T-helper 2 cell treated with Interferon-gamma antibody and Interleukin-4, amounts not matched to agents 100 ng/mL and 5 ng/mL, for 36 hours (primary cell): ENCODE measurements around the gene KIF26A. TPM values are rescaled to one million over a fixed set of nuclear protein-coding genes. Genes with fewer than 3 reads are reported as not detected.
"Not testable (repeated sequence)": the region's sequence is repeated elsewhere in the genome, so short reads cannot be mapped to it uniquely, and the experiment has no call there.

Source experiments
- intact Hi-C: fragments of 100-400 bp; cut with micrococcal nuclease; formaldehyde crosslinking; loops from one replicate; pipeline ENCODE4 v1.15.1; 2023
- total RNA-seq: library from RNA; stranded (reverse); gene quantifications from 2 replicates; pipeline ENCODE4 v1.2.3, GENCODE V29; 2022

KIF26A gene
- total RNA-seq, 1 donor from 2014 or later = 0.45 TPM

DNA sequence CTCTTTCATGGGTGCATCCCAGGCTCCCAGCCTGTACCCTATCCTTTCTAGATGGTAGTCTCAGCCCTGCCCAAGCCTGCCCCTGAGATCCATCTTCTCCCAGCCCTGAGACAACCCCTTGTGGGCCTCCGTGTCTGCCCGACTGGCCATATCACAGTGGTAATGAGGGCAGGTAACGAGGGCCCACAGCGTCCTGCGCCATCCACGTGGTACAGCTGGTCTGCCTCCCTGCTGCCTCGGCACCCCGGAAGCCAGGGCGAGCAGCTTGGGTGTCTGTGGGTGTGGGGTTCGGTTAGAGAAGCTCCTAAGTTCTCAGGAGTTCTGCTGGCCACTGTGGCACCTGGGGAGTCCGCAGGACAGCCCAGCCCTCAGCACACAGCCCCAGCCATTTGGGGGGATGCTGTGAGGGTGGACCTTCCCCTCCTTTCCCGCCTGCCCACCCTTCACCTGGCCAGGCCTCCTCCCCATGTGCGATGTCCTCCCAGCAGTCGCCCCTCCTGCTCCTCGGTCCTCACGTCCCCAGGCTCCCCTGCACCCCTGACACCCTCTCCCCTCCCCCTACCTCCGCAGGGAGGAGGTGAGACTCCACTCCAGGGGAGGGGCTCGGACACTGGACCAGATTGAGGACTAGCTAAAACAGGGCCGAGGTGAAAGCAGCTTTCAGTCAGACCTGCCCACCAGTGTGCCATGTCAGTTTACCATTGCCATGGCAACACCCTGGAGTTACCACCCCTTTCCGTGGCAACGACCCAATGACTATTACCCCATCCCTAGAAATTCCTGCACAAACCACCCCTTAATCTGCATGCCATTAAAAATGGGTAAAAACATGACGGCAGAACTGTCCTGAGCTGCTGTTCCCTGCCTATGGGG, 69.0 kb downstream of the KIF26A start:
- intact Hi-C loops = no loop called here

DNA sequence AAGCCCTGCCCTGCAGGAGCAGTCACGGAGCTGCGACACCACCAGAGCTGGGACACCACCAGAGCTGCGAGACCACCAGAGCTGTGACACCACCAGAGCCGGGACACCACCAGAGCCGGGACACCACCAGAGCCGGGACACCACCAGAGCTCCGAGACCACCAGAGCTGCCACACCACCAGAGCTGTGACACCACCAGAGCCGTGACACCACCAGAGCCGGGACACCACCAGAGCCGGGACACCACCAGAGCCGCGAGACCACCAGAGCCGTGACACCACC, 69.6 kb downstream of the KIF26A start:
- intact Hi-C loops = not testable (repeated sequence)

DNA sequence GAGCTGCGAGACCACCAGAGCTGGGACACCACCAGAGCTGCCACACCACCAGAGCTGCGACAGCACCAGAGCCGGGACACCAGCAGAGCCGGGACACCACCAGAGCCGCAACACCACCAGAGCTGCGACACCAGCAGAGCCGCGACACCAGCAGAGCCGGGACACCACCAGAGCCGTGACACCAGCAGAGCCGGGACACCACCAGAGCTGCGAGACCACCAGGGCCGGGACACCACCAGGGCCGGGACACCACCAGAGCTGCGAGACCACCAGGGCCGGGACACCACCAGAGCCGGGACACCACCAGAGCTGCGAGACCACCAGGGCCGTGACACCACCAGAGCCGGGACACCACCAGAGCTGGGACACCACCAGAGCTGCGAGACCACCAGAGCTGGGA, 69.9 kb downstream of the KIF26A start:
- intact Hi-C loops = not testable (repeated sequence)

DNA sequence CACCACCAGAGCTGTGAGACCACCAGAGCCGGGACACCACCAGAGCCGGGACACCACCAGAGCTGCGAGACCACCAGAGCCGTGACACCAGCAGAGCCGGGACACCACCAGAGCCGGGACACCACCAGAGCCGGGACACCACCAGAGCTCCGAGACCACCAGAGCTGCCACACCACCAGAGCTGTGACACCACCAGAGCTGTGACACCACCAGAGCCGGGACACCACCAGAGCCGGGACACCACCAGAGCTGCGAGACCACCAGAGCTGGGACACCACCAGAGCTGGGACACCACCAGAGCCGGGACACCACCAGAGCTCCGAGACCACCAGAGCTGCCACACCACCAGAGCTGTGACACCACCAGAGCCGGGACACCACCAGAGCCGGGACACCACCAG, 70.7 kb downstream of the KIF26A start:
- intact Hi-C loops = not testable (repeated sequence)

DNA sequence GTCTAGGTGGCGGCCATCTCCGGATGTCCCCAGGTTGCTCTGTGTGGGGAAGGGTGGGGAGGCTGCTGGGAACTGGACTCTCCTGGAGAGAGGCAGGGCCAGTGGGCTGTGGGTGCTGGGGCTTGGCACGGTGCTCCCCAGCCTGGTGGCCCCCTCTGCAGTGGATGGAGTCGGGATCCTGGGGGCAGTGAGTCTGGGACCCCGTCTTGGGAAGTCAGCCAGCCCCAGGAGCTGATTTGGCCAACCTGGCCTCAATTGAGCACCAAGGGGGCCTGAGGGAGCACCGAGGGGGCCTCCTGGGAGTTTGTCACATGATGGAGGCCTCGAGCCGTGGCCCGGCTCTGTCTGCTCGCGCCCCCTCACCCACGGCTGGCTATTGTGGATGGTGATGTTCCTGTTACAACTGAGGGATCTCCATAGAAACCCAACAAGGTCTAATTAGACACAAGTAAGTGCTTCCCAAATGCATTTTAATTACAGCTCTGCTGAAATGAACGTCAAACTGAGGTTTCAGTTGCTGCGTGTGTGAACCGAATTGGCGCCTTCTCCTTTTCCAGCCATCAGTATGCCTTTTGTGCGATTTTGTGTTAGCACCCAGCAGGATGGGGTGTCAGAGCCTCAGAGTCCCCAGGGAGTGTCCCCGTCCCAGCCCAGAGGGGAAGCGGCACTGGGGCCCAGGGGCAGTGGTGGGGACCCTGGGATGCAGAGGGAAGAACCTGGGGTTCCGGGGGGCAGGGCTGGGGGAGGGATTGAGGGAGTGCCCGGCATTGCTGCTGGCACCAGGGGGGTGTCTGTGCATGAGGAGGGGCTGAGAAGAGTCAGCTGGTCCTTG, 71.8 kb downstream of the KIF26A start:
- intact Hi-C loops = no loop called here

DNA sequence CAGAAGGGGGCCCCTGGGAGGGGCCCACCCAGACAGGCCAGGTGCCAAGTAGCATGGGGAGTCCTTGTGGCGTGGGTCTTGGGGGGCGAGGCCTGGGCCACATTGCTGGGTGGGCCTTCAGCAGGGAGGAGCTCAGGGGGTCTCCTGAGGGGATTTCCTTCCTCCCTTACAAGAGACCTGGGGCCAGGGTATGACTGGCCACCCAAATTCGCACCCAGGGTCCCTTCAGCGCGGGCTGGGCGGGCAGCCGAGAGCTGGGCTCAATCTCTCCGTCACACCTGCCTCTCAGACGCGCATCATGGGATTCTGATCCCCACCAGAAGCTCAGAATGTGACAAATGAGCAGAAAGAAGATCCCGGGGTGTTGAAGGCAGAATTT, 72.4 kb downstream of the KIF26A start:
- intact Hi-C loops = no loop called here

DNA sequence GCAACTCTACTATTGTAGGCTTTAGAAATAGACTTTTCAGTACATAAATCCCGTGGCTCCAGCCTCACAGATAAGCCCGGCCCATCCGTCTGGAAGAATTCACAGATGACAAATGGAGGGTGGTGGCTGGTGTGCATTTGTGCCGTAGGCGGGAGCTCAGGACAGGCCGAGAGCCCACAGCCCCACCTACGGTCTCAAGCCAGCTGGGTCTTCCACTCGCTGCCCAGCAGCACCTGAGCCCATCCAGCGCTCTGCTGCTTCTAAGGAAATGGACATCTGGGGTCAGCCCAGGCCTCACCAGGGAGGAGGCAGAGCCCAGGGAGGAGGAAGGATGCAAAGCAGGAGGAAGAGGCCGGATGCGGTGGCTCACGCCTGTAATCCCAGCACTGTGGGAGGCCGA, 72.8 kb downstream of the KIF26A start:
- intact Hi-C loops = no loop called here

DNA sequence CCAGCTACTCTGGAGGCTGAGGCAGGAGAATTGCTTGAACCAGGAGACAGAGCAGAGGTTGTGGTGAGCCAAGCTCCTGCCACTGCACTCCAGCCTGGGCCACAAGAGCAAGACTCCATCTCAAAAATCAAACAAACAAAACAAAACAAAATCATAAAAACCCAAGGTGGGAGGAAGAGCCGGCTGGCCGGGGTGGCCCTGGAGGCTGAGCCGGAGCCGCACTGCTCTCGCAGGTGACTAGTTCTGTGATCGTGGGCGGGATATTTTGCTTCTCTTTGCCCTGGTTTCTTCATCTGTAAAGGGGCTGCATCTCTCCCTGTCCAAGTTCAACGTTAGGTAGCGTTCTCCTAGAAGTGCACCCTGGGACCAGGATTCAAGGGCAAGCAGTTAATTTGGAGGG, 73.4 kb downstream of the KIF26A start:
- intact Hi-C loops = no loop called here

DNA sequence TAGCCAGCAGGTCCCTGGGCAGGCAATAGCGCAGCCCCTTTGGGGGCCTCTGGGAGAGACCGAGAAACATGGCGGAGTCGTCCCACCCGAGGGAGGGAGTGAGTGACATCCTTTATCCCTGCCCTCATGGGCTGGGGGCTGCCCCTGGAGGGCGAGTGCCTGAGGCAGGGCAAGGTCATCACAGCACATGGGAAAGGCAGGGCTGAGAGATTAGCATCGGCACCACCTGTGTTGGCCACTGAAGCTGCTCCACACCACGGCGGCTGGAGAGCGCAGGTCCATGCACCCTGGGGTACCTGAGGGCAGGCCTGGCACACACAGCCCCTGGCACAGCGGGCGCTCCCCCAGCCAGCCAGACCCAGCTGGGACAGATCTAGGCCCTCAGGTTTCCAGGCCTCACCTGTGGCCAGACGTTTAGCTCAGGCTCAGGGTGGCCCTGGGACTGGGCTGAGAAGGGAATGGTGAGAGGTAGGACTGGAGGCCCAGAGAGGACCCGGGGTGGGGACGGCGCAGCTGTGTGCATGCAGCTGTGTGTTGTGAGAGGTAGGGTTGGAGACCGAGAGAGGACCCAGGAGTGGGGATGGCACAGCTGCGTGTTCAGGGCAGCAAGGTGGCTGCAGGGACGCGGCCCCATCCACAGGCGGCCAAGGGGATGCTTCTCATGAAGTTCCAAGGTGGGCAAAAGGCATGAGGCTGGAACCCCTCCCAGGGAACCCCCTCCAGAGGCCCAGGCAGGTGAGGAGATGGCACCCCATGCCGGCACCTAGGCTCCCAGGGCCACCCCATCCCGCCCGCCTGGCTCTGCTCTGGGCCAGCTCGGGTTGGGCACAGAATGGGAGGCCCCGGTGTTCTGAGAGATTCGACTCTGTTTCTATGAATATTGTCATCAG, 74.1 kb downstream of the KIF26A start:
- intact Hi-C loops = no loop called here

DNA sequence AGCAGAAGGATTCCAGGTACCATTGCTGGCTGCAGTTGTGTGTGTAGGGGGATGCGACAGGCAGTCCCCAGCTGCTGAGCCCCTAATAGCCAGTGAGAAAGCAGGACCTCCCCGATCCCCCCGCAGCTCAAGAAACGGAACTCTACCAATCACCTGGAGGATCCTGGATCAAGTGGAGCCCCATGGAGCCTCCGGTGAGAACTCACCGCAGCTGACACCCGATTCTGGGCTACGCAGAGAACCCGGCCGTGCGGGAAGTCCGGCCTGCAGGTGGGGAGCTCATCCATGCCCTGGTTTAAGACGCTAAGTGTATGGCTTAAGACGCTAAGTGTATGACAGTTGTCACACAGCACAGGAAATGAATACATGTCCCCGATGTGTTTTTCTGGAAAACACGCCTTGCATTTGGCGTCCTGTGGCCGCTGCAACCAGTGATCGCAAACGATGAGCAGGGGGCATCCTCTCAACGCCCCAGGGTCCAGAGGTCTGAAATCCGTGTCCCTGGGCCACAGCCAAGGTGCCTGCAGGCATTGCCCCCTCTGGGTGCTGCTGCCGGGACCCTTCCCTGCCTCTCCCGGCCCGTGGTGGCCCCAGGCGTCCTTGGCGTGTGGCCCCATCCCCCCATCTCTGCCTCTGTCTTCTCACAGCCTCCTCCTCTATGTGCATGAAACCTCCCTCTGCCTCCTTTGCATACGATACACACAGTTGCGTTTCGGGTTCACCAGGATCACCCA, 75.1 kb downstream of the KIF26A start:
- intact Hi-C loops = no loop called here

DNA sequence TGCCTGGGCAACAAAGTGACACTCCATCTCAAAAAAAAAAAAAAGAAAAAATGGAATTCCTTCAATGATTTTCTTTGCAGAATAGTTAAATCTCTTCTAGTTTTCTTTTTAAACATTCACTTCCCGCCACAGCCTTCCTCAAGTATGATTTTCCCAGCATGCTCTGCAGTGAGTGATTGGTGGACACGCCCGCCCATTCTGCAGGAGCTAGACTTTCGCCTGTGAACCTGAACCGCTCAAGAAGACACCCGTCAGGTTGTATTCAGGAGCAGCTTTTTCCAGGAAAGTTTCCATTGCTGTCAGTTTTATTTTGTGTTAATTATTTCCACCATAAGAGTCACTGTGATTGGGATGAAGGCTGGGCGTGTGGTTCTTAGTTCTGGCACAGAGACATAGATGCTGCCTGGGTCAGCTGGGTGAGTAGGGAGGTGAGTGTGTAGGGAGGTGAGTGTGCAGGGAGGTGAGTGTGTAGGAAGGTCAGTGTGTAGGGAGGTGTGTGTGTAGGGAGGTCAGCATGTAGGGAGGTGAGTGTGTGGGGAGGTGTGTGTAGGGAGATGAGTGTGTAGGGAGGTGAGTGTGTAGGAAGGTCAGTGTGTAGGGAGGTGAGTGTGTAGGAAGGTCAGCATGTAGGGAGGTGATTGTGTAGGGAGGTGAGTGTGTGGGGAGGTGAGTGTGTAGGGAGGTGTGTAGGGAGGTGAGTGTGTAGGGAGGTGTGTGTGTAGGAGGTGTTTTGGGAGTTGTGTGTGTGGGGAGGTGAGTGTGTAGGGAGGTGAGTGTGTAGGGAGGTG, 76.2 kb downstream of the KIF26A start:
- intact Hi-C loops = no loop called here

DNA sequence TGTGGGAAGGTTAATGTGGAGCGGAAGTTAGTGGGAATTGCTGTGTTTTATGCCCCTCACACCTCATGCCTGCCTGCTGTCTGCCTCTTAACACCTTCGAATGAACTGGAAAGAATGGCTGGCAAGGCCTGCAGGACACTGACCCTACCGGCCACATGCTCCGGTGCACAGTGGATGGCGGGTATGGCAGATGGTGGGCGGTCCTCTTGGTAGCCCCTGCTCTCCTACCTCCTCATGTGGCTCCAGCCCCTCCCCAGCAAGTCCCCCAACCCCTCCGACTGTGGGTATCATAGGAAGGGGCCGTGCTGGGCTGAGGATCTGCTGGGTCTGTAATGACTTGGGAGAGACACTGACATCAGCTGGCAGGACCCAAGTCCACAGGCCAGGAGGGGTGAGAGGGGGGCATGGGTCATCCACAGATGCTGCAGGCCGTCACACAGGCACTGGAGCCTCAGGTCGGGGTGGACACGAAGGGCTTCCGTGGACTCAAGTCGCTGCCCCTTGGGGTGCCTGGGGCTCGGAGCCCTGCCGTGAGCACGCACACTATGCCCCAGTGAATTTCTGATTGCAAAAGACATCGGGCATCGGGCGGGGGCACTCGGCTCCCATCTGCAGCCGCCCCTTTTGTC, 77.4 kb downstream of the KIF26A start:
- intact Hi-C loops = no loop called here

DNA sequence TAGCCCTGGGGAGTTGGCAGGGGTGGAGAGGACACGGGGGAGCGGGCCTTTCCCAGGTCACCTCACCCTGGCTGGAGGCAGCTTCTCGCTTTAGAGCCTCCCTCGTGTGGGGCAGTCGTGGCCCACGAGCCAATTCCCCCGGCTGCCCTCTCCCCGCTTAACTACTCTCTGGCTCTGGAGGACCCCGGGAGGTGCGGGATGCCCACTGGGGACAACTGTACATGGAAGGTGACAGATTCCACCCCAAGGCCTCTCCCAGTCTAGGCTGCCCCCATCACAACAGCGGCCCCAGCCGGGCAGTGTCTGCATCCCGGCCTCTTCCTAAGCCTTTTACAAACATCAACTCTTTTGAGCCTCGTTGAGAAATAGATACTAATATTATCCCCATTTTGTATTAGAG, 78.1 kb downstream of the KIF26A start:
- intact Hi-C loops = no loop called here

DNA sequence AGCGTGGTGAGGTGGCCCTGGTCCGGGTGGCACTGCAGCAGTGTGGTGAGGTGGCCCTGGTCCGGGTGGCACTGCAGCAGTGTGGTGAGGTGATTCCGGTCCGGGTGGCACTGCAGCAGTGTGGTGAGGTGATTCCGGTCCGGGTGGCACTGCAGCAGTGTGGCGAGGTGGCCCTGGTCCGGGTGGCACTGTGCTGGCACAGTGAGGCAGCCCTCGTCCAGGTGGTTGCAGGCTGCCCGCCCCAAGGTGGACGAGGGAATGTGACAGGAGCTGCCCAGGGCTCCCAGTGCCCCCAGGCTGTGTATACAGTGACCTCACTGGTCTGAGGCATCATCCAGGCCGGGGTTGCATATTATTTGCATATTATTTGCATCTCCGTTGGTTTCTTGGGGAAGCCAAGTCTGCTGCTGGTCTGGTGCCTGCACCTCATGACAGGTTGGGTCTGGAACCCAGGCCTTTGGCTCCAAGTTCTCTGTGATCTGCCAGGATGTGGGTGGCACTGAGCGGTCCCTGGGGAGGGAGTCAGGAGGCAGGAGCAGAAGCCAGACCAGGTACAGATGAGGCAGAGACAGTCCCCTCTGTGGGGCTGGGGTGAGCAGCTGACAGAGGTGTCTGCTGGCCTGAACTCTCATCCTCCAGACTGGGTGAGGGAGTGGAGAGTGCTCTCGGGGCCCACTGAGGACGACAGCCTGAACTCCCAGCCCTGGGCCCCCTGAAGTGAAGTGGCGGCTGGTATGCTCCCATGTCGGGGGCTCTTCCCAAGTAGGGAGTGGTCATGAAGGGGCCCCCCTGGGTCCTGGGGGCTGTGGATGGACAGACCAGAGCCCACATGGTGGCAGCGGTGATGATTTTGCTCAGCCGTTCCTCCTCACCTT, 79.3 kb downstream of the KIF26A start:
- intact Hi-C loops = no loop called here

DNA sequence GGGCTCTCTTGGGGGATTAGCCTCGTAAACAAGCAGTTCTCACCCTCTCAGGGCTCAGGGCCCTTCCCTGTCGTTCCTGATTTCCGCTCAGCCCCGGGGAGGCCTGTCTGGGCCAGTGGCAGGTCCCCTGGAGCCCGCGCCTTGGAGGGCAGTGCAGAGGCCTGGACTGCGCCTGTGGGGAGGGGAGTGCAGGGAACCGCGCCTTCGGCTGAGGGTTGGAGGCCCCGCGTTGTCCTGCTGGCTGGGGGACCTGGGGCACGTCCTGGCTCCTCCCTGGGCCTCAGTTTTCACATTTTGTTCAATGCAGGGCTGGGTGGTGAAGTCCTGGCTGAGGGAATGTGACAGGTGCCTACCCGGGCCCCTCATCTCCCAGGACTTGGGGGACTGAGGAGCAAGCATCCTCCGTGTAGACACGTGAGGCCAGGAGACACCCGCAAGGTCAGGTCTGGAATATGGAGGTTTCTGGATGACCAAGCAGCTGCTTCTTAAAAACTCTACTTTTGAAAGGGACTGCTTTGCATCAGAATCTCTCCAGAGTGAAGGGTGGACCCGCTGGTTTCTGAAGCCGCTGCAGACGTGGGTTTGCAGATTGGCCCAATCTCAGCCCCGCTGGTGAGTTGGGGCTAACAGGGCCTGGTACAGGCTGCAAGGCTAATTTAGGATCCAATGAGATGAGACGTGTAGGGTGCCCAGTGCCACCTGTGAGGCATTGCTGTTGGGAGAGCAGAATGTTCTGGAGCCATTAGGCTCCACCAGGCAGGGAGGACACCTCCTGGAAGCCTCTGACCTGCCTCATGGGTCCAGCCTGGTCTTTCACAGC, 80.2 kb downstream of the KIF26A start:
- intact Hi-C loops = no loop called here

DNA sequence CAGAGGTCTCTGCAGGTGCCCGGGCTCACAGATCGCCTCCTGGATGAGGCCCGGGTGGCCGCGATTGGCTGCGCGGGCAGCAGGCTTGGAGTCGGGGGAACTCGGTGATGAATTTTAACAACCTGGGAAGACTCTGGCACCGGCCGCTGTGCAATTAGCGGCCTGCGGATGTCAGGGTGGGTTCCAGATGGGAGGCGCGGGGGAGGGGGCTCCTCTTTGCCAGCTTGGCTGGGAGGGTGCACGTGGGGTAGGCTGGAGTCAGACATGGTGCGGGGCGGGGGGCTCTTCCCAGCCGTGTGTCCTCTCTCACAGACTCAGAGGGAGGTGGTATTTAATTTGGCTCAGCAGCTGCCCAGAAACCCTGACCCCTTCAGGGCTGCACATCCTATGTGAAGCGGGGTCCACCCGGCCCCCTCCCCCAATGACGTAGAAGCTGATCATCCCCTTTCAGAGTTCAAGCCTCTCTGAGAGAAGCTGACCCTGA, 81.4 kb downstream of the KIF26A start:
- intact Hi-C loops = no loop called here

DNA sequence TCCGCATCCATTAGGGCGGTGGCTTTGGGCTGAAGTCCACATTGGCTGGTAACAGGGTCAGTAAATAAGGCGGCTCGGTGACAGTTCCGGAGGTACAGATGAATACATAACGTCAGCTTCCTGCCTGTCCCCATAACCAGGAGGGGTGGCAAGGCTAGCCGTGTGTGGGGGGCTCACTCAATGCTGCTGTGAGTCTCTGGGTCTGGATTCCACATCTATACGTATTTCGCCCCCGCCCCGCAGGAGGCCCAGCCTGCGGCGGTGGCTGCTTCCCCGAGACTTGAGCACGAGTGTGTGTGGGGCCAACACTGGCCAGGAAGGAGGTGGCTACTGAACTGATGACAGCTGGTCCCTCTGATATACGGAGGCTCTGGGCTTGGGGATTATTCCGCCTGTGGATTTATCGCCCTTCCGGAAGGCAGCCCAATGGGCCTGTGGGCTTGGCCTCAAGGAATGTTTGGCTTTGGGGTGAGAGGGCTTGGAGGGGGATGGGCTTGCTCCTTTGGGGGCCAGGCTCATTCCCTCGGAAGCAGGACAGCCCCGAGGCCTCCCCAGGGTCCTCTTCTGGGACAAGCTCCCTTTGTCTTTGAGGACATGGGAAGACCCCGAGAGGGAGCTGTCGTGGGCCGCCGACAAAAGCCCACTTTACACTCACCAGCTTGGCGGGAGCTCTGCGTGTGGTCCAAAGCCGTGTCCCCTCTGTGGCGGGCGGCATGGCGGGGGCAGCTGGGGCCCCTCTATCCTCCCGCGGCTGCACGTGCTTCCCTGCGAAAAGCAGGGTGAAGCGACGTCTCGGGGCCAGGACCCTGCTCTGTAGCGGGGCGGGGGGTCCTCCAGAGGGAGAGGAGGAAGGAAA, 82.1 kb downstream of the KIF26A start:
- intact Hi-C loops = no loop called here
